Ovary (tissue), 9 donors: Measurements from ENCODE around the gene CCDC178. TPM values are rescaled to one million over a fixed set of nuclear protein-coding genes. Genes with fewer than 3 reads are reported as not detected.

Source experiments
- DNase-seq, 5 donors: peaks; one replicate each; pipeline ENCODE4 v3.0.0-alpha.2; 2019 to 2020
- H3K27ac ChIP-seq, 2 donors: fragments of 200-600 bp; one replicate each; pipeline versions ENCODE4 v1.5.1 to v1.8.0; 2019 to 2022
- H3K27me3 ChIP-seq: fragments of 200-600 bp; one replicate; pipeline ENCODE4 v1.8.0; 2022
- H3K36me3 ChIP-seq: fragments of 200-600 bp; sonication (generic); one replicate; pipeline ENCODE4 v1.5.1; 2019
- H3K4me1 ChIP-seq: one replicate; pipeline ENCODE4 v1.8.1; 2013; ENCODE audit warnings: mild to moderate bottlenecking, moderate library complexity; ENCODE audit not compliant: insufficient read depth
- H3K4me3 ChIP-seq: fragments of 200-600 bp; sonication (generic); one replicate; pipeline ENCODE4 v1.5.1; 2017
- H3K9me3 ChIP-seq, 2 donors: fragments of 200-600 bp in 1 of 2; sonication (generic) in 1 of 2; one replicate each; pipeline versions ENCODE4 v1.5.1 to v1.8.1; 2013 to 2019; ENCODE audit warnings: mild to moderate bottlenecking in 1 of 2, moderate library complexity in 1 of 2
- CTCF ChIP-seq, 3 donors: fragments of 450-650 bp in 2 of 3; fragments of 200-600 bp in 1 of 3; IDR thresholded peaks; one replicate each; pipeline versions ENCODE4 v1.5.1 to v1.8.0; 2016 to 2022; ENCODE audit warnings: antibody characterized with exemption in 3 of 3, mild to moderate bottlenecking in 1 of 3
- EP300 ChIP-seq: sonication (generic); formaldehyde crosslinking; IDR thresholded peaks from one replicate; pipeline ENCODE4 v1.6.1; 2017; ENCODE audit warnings: antibody characterized with exemption
- POLR2A ChIP-seq: fragments of 450-650 bp; IDR thresholded peaks from one replicate; pipeline ENCODE4 v1.6.1; 2017; ENCODE audit warnings: antibody characterized with exemption, mild to moderate bottlenecking, moderate library complexity
- WGBS, 3 donors: extraction: QIAGEN DNeasy Blood & Tissue Kit in 1 of 3; methylation state at CpG; one replicate each; pipeline versions ENCODE4 v1.1.5 to v1.1.7; 2013 to 2017; 5-methylcytosine and 5-hydroxymethylcytosine counted together
- intact Hi-C, 4 donors: fragments of 100-400 bp; cut with DNase I; formaldehyde crosslinking; loops; one replicate each; pipeline versions ENCODE4 v1.11.0 to v1.15.1; 2022 to 2023
- polyA plus RNA-seq, 2 donors: library from polyadenylated mRNA; stranded (reverse); fragments of 200-250 nt in 1 of 2; fragments of 350-450 nt in 1 of 2; fragmentation: Illumina TruSeq in 1 of 2; extraction: RNeasy Lipid Tissue Mini Kit (QIAGEN cat#74804) in 1 of 2; gene quantifications; one replicate each; pipeline ENCODE4 v1.2.3, GENCODE V29; 2013 to 2014
- total RNA-seq, 7 donors: library from RNA; depleted of rRNA in 2 of 7; stranded (reverse); fragments of >200 nt in 2 of 7; fragmentation: NEBNext Ultra II Directional in 3 of 7; extraction: Animal tissue kit (Norgen Biotek cat#: 25700) in 3 of 7; gene quantifications; one replicate each; pipeline versions ENCODE4 v1.1.0 to v1.2.4, GENCODE V29; 2016 to 2023
- donor health status: DM: no; HTN: no; CAD: no; lungs with moderate emphysema.
- donor health status: DM: no; HTN: no; CAD: no.
- donor health status: Bipolar disorder and iron deficiency.
- donor health status: DM: yes; HTN: yes; CAD: no.
- donor health status: DM: no; HTN: no; CAD: no.
- donor health status: DM: yes; HTN: yes; CAD: no.

Gene CCDC178
- total and polyA plus RNA-seq, 9 donors: 2.4 to 11.8 (median 5.1) TPM

- H3K27ac ChIP-seq: no peak overlapping the region
- no peaks in the 10 kb centered on the region for H3K9me3 ChIP-seq
- intact Hi-C loops: no loop called here
- H3K4me3 ChIP-seq: no peak overlapping the region
- 31 to 41% (median 37%) methylated on average over 3 of the region's 3 CpGs for WGBS, 3 donors
- TF ChIP-seq EP300 (no peak), CTCF (IDR thresholded peaks at IDR 0.05) (no peak), POLR2A (no peak)
- H3K4me1 ChIP-seq: no peaks in the 10 kb centered on the region
- H3K27me3 ChIP-seq: no peaks in the 10 kb centered on the region
- no peak for DNase-seq
- no peaks in the 10 kb centered on the region for H3K36me3 ChIP-seq
Observed at GRCh38 chr18:33372442-33372841, 68.1 kb downstream of the CCDC178 start.

- H3K27me3 ChIP-seq: no peaks in the 10 kb centered on the region
- WGBS, 3 donors: 24 to 52% (median 39%) methylated on average over 8 of the region's 8 CpGs
- no peaks in the 10 kb centered on the region for H3K9me3 ChIP-seq
- TF ChIP-seq EP300 (no peak), POLR2A (no peak), CTCF (IDR thresholded peaks at IDR 0.05) (no peak)
- H3K36me3 ChIP-seq: no peaks in the 10 kb centered on the region
- H3K4me1 ChIP-seq: no peaks in the 10 kb centered on the region
- DNase-seq: no peak
- no peak overlapping the region for H3K4me3 ChIP-seq
- no peak overlapping the region for H3K27ac ChIP-seq
- intact Hi-C loops: no loop called here
Observed at GRCh38 chr18:33369711-33370449, 70.6 kb downstream of the CCDC178 start.

GRCh38 chr18:33356735-33357134, 83.8 kb downstream of the CCDC178 start:
- Histone ChIP-seq H3K4me1 (no peaks in the 10 kb centered on the region), H3K27ac (no peak overlapping the region), H3K36me3 (no peaks in the 10 kb centered on the region), H3K4me3 (no peak overlapping the region), H3K9me3 (no peaks in the 10 kb centered on the region), H3K27me3 (no peaks in the 10 kb centered on the region)
- intact Hi-C loops: no loop called here
- no peak for DNase-seq
- TF ChIP-seq POLR2A (no peak), CTCF (IDR thresholded peaks at IDR 0.05) (no peak), EP300 (no peak)
- 70 to 76% (median 70%) methylated on average over 1 of the region's 1 CpG for WGBS, 3 donors

- Histone ChIP-seq H3K4me1 (no peaks in the 10 kb centered on the region), H3K27ac (no peak overlapping the region), H3K4me3 (no peak overlapping the region), H3K36me3 (no peaks in the 10 kb centered on the region), H3K27me3 (no peaks in the 10 kb centered on the region), H3K9me3 (no peaks in the 10 kb centered on the region)
- WGBS, 3 donors: 77 to 80% (median 79%) methylated on average over 1 of the region's 1 CpG
- DNase-seq: no peak
- TF ChIP-seq EP300: no peak
- no peak for TF ChIP-seq POLR2A
- intact Hi-C loops: no loop called here
Observed at GRCh38 chr18:33355756-33356155, 84.8 kb downstream of the CCDC178 start.

GRCh38 chr18:33355263-33355662, 85.3 kb downstream of the CCDC178 start:
- Histone ChIP-seq H3K27me3 (no peaks in the 10 kb centered on the region), H3K9me3 (no peaks in the 10 kb centered on the region), H3K4me3 (no peak overlapping the region), H3K4me1 (no peaks in the 10 kb centered on the region), H3K27ac (no peak overlapping the region), H3K36me3 (no peaks in the 10 kb centered on the region)
- 79 to 88% (median 80%) methylated on average over 1 of the region's 1 CpG for WGBS, 3 donors
- TF ChIP-seq POLR2A: no peak
- no peak for TF ChIP-seq CTCF (IDR thresholded peaks at IDR 0.05)
- intact Hi-C loops: no loop called here
- no peak for DNase-seq
